Endothelial cell of hepatic sinusoid (primary cell): ENCODE measurements around the gene SIRPB1.
"Not testable (repeated sequence)": the region's sequence is repeated elsewhere in the genome, so short reads cannot be mapped to it uniquely, and the experiment has no call there.

Source experiments
- in situ Hi-C: cut with HindIII; loops from 2 replicates; pipeline ENCODE4 v1.10.0; 2017; ENCODE audit warnings: low sequenced_read_pairs

The SIRPB1 gene

GRCh38 chr20:1637226-1637625, 17.4 kb upstream of the SIRPB1 start:
- in situ Hi-C loops, result no loop called here

- in situ Hi-C loops, result no loop called here
These were observed 16.8 kb upstream of the SIRPB1 start for GRCh38 chr20:1636621-1637020.

GRCh38 chr20:1635291-1635979, 15.6 kb upstream of the SIRPB1 start:
- in situ Hi-C loops, result no loop called here

- in situ Hi-C loops, result no loop called here
These were observed 13.7 kb upstream of the SIRPB1 start for GRCh38 chr20:1633535-1633934.

GRCh38 chr20:1632178-1632577, 12.4 kb upstream of the SIRPB1 start:
- in situ Hi-C loops, result no loop called here

- in situ Hi-C loops, result no loop called here
These were observed 11.7 kb upstream of the SIRPB1 start for GRCh38 chr20:1631309-1632151.

DNA sequence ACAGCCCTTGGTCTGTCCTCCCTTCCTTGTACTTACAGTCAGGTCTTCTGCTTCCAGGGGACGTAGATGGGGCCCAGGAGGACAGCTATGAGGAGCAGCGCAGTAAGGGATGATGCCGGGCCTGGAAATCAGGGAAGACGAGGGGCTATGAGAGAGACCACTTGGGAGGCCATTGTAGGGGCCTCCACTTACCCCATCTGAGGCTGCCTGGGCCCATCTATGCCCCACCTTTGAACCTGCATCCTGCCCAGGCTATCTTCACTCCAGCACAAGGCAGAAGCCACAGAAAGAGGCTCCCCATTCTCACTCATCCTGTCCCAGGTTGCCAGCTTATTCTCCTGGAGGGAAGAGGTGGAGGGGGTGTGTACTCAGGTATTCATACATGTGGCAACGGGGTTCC, 10.4 kb upstream of the SIRPB1 start:
- in situ Hi-C loops, result no loop called here

GRCh38 chr20:1629321-1629720, 9.5 kb upstream of the SIRPB1 start:
- in situ Hi-C loops, result no loop called here

GRCh38 chr20:1628621-1629020, 8.8 kb upstream of the SIRPB1 start:
- in situ Hi-C loops, result no loop called here

DNA sequence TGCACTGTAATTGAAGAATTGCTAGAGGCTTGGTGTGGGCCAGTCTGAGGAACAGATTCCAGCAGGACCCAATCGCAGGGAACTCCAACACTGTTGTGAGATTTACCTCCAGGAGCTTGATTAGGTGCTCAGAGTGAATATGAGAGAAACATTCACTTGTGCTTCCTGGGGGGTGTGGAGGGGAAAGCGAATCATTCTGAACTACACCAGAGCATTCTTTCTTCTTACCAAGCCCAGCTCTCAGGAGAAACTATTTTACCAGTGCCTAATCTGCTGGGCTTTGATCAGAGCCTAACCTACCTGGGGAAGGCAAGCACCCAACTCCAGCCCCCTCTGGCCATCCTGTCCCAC, 7.4 kb upstream of the SIRPB1 start:
- in situ Hi-C loops, result no loop called here

GRCh38 chr20:1626528-1627199, 6.9 kb upstream of the SIRPB1 start:
- in situ Hi-C loops, result no loop called here

DNA sequence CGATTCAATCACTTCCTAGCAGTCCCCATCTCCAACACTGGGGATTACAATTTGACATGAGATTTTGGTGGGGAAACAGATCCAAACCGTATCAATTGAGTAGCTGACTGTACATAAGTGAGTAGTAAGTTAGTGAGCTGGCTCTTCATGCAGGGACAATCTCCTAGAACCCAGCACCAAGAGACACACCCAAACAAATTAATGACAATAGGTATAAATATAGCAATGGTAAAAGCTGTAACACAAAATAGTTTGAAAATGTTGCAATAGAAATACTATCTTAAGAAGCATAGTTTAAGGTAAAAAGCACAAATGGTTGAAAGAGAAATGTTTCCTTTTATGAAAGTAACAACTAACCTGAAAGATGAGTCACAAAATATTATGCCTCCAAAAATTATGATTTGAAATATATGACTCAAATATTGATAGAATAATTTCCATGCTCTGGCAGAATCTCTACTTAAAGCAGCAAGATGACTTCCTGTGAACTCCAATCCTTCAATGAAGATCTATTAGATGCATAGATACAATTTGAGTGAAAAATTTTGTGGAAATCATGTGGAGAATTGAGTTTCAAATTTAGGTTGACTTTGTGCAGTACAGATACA, 5.4 kb upstream of the SIRPB1 start:
- in situ Hi-C loops, result no loop called here

- in situ Hi-C loops, result no loop called here
These were observed 3.8 kb upstream of the SIRPB1 start for GRCh38 chr20:1623501-1624205.

DNA sequence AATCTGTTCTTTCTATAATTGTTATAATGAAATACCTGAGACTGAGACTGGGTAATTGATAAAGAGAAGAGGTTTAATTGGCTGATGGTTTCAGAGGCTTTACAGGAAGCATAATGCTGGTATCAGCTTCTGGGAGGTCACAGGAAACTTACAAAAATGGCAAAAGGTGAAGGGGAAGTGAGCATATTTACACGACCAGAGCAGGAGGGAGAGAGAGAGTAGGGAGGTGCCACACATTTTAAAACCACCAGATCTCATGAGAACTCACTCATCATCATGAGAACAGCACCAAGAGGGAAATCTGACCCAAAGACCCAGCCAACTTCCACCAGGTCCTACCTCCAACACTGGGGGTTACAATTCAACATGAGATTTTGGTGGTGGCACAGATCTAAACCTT, 2.6 kb upstream of the SIRPB1 start:
- in situ Hi-C loops, result no loop called here

DNA sequence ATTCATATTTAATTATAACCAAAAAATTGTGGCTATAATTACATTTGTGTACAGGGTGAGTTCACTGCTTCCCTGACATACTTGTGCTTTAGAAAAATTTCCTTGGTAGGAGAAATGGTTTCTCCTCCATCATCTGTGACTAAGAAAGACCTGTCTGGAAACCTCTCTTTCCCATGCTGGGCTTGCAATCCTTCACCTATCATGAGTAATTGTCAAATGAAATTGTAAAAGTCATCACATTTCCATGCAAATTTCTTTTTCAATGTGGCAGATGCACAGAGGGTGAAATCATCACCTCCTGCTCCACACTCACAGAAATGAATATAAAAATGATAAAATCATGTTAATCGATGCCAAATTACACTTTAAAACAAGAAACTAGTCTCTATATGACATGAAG, 1.5 kb upstream of the SIRPB1 start:
- in situ Hi-C loops, result no loop called here

DNA sequence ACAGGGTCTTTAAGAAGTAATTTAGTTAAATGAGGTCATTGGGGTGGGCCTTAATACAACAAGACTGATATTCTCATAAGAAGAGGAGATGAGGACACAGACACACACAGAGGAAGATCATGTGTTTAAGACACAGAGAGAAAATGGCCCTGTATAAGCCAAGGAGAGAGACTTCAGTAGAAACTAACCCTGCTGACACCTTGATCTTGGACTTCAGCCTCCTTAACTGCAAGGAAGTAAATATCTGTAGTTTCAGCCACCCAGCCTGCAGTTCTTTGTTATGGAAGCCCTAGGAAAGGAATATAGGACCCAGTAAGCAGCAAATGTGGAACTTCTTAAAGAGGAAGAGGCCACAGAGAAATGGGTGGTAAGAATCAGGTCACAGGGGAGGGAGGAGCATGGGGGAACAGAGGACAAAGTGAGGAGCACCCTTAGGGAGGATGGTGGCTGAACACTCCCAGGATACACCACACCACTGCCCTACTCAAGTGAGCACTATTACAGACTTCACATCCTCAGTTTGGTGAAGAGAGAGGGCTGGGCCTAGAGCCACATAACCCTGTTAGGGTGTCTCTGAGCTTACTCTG, 762 bp downstream of the SIRPB1 start:
- in situ Hi-C loops, result no loop called here

GRCh38 chr20:1618479-1618878, 1.3 kb downstream of the SIRPB1 start:
- in situ Hi-C loops, result no loop called here

DNA sequence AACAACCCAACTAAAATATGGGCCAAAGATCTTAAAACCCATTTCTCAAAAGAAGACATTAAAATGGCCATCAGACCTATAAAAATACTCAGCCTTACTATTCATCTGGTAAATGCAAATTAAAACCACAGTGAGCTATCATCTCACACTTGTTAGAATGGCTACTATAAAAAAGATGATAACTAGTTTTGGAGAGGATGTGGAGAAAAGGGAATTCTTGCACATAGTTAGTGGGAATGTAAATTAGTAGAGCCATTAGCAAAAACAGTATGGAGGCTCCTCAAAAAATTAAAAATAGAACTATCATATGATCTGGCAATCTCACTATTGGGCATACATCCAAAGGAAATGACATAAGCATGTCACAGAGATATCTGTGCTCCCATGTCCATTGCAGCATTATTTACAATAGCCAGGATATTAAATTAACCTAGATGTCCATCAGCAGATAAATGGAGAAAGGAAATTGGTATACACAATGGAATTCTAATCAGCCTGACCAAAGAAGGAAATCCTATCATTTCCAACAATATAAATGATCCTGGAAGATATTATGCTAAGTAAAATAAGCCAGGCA, 2.9 kb downstream of the SIRPB1 start:
- in situ Hi-C loops, result no loop called here

- in situ Hi-C loops, result not testable (repeated sequence)
These were observed 9.4 kb downstream of the SIRPB1 start for GRCh38 chr20:1610404-1610803.

DNA sequence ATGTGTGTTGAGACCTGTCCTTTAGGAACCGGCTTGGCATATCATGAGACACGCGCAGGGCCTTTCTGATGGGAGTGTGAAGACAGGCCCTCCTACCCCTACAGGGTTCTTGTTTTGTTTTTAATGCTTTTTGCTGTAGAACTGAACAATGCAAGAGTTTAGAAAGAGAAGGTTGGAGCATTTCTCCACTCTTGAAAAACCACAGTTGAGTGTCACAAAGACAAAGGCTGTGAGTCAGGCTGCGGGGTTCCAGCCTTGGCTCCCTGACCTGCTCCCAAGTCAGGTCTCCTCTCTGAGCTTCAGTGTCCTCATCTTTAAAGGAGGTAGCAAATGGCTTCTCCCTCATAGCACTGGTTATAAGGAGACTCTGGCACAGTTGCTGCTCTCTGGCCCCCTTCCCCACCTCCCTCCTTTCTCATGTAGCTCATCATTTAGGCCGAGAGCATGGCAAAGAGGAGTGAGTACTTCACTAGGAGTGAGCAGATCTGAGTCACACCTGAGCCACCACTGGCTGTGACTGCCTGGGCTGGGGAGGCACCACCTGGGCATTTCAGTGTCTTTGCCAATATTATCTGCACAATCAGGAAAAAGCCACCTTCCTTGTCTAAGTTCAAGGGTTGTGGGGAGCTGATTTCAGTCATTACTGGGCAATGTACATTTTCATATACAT, 11.0 kb downstream of the SIRPB1 start:
- in situ Hi-C loops, result not testable (repeated sequence)
